Activated effector memory CD4-positive, alpha-beta T cell treated with anti-CD3 and anti-CD28 coated beads, Interleukin-2, amount 50 U/mL, for 16 hours (primary cell): ENCODE data around the gene PAX4.

Experiments used
- DNase-seq: peaks from one replicate; pipeline ENCODE4 v3.0.0-alpha.2; 2020

PAX4 gene, protein sequence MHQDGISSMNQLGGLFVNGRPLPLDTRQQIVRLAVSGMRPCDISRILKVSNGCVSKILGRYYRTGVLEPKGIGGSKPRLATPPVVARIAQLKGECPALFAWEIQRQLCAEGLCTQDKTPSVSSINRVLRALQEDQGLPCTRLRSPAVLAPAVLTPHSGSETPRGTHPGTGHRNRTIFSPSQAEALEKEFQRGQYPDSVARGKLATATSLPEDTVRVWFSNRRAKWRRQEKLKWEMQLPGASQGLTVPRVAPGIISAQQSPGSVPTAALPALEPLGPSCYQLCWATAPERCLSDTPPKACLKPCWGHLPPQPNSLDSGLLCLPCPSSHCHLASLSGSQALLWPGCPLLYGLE

GRCh38 chr7:127618042-127618441 lies at the start of gene PAX4:
PAX4 (minus strand) TSS chr7:127618142; CDS start chr7:127615928, 2,214 bp downstream.
- DNase-seq = no peak

- no peak for DNase-seq
These were observed 49.2 kb upstream of the PAX4 start for GRCh38 chr7:127667017-127667670.

DNA sequence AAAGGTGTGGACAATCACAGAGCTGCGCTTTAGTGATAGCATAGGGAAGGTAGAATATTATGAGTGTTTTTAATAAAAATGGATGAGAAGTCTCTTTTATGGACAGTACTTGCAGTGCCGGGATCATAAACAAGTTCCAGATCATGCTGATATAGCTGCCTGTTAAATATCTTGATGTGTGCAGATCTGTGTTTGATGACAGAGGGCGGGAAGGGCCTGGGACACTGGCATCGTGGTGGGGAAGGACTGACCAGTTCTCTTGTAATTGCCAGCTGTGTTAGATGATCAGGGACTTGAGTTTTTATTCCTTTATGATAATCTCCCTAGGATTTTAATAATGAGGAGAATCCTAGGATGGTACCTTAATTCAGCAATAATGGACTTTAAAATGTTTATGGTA lies 48.7 kb upstream of the PAX4 start:
- DNase-seq = no peak

DNA sequence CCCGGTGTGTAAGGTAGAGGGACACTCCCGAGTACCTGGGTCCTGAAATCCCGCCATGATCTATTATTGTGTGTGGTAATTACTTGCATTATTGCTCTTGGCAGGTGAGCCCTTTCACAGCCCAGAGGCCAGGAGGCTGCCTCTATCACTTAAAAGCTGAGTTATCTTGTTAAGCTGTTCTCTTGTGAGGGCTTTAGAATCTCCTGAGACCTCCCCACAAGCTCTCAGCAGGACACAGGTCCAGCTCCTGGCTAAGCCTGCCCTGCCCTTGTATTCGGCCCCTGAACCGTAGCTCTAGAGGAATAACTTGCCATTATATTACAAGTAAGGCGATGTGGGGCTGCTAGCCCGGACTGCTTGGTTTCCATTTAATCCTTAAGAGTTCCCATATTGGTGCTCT lies 48.0 kb upstream of the PAX4 start:
- no peak for DNase-seq

DNA sequence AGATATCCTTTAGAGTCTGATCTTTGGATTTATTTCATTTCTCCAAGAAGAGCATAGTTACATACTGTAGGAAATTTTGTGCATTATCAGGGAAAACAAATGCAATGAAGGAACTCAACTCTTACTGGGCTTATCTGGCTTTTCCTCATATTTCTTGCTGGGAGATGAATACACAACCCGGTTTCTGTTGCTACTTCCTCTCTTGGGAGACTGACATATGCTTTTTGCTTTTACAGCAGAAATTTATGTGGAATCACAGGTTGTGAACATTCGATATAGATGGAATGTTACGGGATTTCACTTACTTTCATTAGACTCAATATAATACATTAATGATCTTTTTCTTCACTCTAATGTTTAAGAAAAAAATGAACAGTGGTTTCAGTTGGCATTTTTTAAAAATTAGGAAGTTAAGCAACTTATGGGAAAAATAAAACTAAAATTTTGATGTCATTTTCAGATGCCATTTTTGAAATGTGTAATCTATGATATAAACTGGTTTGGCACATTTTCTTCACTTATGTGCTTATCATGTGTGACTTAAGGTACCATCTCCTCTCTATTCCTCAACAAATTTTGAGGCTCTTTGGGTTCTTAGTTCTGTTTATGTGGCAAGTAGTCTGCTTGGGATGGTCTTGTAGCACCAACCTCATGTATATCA lies 41.2 kb upstream of the PAX4 start:
- no peak for DNase-seq

GRCh38 chr7:127657500-127657899 lies 39.6 kb upstream of the PAX4 start:
- DNase-seq = no peak

- DNase-seq = no peak
These were observed 37.8 kb upstream of the PAX4 start for GRCh38 chr7:127655720-127656119.

DNA sequence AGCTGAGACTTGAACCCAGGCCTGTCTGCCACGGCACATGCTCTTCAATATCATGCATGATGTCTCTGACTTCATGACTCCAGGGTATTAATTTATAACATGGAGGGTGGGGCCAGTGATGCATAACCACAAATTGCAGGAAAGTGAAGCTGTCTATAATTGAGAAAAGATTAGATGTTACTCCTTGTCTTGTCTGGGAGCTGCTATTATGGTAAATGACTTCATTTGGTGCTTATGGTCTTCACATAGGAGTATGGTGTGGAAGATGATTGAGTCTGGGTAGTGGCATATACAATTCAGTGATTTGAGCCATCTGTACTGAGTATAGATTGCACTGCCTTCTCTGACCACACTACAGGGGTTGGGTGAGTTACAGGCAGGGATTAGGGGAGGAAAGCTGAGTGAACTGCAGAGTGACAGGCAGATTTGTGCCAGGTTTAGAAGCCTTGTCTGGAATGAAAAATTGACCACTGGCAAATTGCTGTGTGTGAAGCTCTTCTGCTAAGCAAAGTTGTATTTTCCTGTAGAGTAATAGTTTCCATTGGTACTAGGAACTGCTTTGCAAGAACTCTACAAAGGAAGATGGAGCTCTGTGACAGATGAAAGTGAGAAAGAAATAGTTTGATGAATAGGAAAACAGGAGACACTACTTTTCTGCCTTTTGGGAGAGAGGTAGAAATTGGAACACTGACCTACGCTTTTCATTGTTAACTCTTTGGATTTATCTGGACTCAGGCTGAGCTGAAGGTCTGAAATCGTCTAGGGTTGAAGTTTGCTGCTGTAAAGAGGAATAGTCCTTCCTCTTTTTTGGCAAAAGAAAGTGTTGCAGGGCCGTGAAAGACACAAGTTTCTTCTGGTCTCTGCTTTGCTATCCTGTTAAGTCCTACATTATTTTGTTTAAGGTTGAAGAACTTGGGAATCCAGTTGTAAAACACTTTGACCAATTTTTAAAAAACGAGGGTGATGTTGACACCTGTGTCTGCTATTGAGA lies 36.8 kb upstream of the PAX4 start:
- DNase-seq = no peak

- DNase-seq = no peak
These were observed 35.5 kb upstream of the PAX4 start for GRCh38 chr7:127653396-127653795.

GRCh38 chr7:127652333-127653248 lies 34.6 kb upstream of the PAX4 start:
- DNase-seq = no peak

DNA sequence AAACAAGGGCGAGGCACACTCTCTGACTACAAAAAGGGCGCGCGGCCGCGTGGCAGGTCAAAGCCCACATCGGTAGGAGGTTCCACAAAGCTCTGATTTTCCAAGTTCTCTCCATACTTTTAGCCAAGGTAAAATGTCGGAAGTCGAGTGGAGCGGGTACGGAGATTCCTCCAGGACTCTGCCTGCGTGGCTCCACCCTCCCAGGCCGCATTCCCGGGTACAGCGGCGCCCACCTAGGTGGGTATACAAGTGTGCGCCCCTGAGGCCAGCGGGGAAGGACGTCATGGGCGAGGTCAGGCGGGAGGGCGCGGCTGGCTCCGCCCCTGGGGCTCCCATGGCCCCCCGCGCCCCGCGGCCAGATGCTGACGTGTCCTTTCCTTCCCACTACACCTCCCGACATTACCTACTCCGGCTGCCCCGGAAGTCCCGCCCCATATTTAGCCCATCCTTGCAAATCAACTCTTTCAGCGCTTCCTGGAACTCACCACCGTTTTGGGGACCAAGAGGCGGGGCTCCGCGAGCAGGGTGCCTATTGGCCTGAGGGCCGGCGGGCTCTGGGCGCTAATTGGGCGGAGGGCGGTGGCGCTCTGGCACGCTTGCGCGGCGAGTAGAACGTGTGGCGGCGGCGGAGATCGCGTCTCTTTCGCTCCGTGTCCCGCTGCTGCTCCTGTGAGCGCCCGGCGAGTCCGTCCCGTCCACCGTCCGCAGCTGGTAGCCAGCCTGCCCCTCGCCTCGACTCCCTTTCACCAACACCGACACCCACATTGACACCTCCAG lies 33.8 kb upstream of the PAX4 start, which contains the start of gene SND1:
Gene SND1, plus strand, starts transcription at position 639 of the 777 bp plus-strand sequence. CDS start 180 bp downstream, outside the sequence.
- DNase-seq = peak; percentile 100

DNA sequence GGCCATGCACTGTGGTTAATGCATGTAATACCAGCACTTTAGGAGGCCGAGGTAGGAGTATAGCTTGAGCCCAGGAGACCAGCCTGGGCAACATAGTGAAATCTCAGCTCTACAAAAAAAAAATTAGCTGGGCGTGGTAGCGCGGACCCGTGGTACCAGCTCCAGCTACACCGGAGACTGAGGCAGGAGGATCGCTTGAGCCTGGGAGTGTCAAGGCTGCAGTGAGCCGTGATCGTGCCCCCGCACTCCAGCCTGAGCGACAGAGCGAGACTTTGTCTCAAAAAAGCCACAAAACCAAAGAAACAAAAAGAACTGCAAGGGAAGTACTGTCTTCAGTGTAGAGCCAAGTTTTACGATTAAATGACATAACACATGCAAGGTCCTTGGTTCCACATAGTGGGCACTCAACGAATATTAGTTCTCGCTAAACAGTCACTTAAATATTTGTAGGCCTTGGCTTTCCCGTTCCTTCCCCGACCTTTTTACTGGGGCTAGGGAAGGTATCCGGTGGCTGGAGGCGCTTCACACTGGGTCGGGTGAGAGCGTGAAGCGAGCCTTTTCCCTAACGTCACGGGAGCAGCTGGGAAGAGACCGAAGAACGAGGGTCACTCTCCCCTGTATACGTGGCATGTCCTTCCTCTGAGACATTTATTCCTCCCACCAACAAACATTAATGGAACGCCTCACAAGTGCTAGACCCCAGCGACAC lies 33.1 kb upstream of the PAX4 start:
- DNase-seq = peak; percentile 63

DNA sequence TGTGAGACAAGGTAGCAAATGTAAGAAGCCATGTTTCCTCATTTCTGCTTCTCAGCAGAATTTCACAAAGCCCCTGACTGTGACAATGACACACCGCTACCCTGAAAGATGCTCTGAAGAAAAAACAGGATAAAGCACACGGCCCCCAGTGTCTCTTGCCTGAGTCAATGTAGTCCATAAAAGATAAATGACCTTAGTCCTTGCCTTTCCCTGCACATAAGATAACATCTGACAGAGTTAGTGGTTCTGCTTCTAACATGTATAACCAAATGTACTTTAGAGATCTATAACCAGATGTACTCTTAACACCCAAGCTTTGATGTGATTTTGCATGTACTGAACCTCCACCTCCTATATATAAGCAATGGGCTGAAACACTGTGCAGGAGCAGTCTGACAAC lies 31.0 kb upstream of the PAX4 start:
- no peak for DNase-seq

DNA sequence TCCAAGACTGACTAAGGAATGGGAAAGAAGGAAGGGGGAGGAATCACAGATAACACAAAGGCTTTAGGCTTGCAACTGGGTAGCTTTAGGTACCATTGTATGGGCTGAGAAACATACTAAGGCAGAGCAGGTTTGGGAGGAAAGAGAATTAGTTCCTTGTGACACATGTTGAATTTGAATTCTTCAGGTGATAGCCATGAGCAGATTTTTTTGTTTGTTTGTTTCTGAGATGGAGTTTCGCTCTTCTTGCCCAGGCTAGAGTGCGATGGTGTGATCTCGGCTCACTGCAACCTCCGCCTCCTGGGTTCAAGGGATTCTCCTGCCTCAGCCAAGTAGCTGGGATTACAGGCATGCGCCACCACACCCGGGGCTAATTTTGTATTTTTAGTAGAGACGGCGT lies 29.7 kb upstream of the PAX4 start:
- no peak for DNase-seq

- no peak for DNase-seq
These were observed 26.5 kb upstream of the PAX4 start for GRCh38 chr7:127644484-127644883.

GRCh38 chr7:127638197-127638596 lies 20.3 kb upstream of the PAX4 start:
- DNase-seq = no peak

DNA sequence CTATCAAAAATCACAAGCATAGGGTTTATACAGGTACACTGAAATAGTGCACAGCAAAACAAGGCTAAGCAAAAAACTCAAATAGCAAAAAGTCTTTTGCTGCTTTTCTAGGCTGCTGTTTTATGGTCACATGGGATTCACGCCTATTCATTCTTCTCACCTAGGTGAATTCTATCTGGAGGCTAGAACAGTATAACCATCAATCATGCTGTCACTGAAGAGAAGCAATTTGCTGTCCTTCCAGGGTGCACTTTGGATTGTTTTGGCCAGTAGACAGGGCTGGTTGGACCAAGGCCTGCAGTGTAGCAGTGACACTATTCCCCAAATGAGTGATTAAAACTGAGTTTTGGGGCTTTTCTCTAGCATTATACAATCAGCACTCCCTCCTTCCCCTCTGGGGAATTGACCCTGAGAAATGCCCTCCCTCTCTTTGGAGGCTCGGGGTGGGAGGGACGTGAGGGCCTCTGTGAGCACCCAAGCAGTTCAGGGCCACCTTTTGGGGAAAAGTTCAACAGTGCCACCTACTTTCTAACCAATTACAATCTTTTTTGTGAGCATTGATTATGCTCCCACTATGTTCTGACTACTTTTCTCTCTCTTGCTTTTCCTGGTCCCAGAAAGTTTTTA lies 17.8 kb upstream of the PAX4 start:
- DNase-seq = no peak

GRCh38 chr7:127632276-127632910 lies 14.5 kb upstream of the PAX4 start:
- DNase-seq = no peak

DNA sequence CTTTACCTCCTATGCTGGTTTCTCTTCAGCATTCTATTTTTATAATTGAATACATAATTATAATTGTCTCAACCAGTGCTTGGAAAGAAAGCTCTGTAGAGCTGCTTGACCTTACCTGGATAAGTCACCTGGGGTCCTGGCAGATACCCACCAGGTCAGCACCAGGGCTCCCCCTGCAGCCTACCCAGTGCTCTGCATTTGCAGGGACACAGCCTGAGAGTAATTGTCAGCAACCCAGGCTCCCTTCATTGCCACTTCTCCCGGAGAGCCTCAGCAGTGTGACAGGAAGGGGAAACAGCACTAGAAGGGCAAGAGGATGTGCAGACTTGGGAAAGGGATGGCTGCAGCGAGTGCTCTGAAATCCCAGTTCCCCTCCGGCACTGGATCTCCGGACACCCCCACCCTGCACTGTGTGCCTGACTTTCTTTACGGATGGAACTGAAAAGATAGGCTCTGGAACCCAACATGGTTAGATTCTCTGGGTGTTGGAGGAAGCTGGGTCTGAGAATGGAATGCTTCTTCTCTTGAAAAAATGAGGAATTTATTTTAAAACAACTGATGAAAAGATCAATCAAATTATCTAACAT lies 11.4 kb upstream of the PAX4 start:
- peak; percentile 70 for DNase-seq
